Mucosa of rectum (tissue), 2 donors: ENCODE measurements around the gene ACSL4.
"Not testable (repeated sequence)": the region's sequence is repeated elsewhere in the genome, so short reads cannot be mapped to it uniquely, and the experiment has no call there.

Source experiments
- H3K27ac ChIP-seq, 2 donors: one replicate each; pipeline ENCODE4 v1.7.0; 2013; ENCODE audit warnings: inconsistent platforms in 2 of 2, low read depth in 2 of 2, low read length in 2 of 2
- H3K27me3 ChIP-seq, 2 donors: one replicate each; pipeline ENCODE4 v1.7.0; 2013; ENCODE audit warnings: low read length in 2 of 2; ENCODE audit not compliant: control insufficient read depth in 2 of 2, insufficient read depth in 2 of 2
- H3K36me3 ChIP-seq, 2 donors: one replicate each; pipeline ENCODE4 v1.7.0; 2013; ENCODE audit warnings: low read length in 2 of 2; ENCODE audit not compliant: control insufficient read depth in 2 of 2, insufficient read depth in 2 of 2
- H3K4me1 ChIP-seq, 2 donors: one replicate each; pipeline ENCODE4 v1.7.0; 2013; ENCODE audit warnings: low read length in 2 of 2, mild to moderate bottlenecking in 1 of 2; ENCODE audit not compliant: control insufficient read depth in 2 of 2, insufficient read depth in 2 of 2
- H3K4me3 ChIP-seq, 2 donors: one replicate each; pipeline ENCODE4 v1.7.0; 2013; ENCODE audit warnings: low read length in 2 of 2
- H3K9ac ChIP-seq, 2 donors: one replicate each; pipeline ENCODE4 v1.7.0; 2013; ENCODE audit warnings: low read length in 2 of 2, low read depth in 1 of 2, mild to moderate bottlenecking in 1 of 2
- H3K9me3 ChIP-seq, 2 donors: one replicate each; pipeline ENCODE4 v1.7.0; 2013; ENCODE audit warnings: low read length in 2 of 2; ENCODE audit not compliant: control insufficient read depth in 2 of 2
- donor health status: healthy.
- donor health status: Normal muscosa, but diverticular disease.

The ACSL4 gene

GRCh38 chrX:109681475-109682081, 51.5 kb downstream of the ACSL4 start:
- H3K9me3 ChIP-seq = no peaks in the 10 kb centered on the region
- H3K4me3 ChIP-seq = no peak overlapping the region
- H3K27ac ChIP-seq = no peak overlapping the region
- H3K36me3 ChIP-seq = no peaks in the 10 kb centered on the region
- no peaks in the 10 kb centered on the region for H3K4me1 ChIP-seq
- H3K27me3 ChIP-seq = no peaks in the 10 kb centered on the region
- no peak overlapping the region for H3K9ac ChIP-seq

GRCh38 chrX:109679820-109680219, 53.2 kb downstream of the ACSL4 start:
- H3K9ac ChIP-seq = no peak overlapping the region
- no peak overlapping the region for H3K27ac ChIP-seq
- no peaks in the 10 kb centered on the region for H3K9me3 ChIP-seq
- no peaks in the 10 kb centered on the region for H3K4me1 ChIP-seq
- H3K27me3 ChIP-seq = no peaks in the 10 kb centered on the region
- no peak overlapping the region for H3K4me3 ChIP-seq
- H3K36me3 ChIP-seq = no peaks in the 10 kb centered on the region

- Histone ChIP-seq H3K9me3 (no peaks in the 10 kb centered on the region), H3K4me1 (no peaks in the 10 kb centered on the region), H3K4me3 (no peak overlapping the region), H3K9ac (no peak overlapping the region), H3K27me3 (peaks cover 0 to 4% of the 10 kb centered on the region in 2 donors), H3K27ac (no peak overlapping the region), H3K36me3 (peaks cover 3% of the 10 kb centered on the region in 2 donors)
These were observed 60.8 kb downstream of the ACSL4 start for GRCh38 chrX:109672239-109672638.

GRCh38 chrX:109671170-109671569, 61.9 kb downstream of the ACSL4 start:
- not testable (repeated sequence) for H3K9ac ChIP-seq, H3K9me3 ChIP-seq, H3K27ac ChIP-seq, H3K4me3 ChIP-seq, H3K36me3 ChIP-seq, H3K27me3 ChIP-seq, H3K4me1 ChIP-seq

GRCh38 chrX:109667986-109668385, 65.1 kb downstream of the ACSL4 start:
- Histone ChIP-seq H3K4me3 (no peak overlapping the region), H3K9ac (no peak overlapping the region), H3K9me3 (no peaks in the 10 kb centered on the region), H3K27me3 (peaks cover 0 to 4% of the 10 kb centered on the region in 2 donors), H3K36me3 (peaks cover 3 to 6% of the 10 kb centered on the region in 2 donors), H3K4me1 (no peaks in the 10 kb centered on the region), H3K27ac (no peak overlapping the region)

- H3K27ac ChIP-seq = no peak overlapping the region
- H3K9me3 ChIP-seq = no peaks in the 10 kb centered on the region
- H3K36me3 ChIP-seq = peaks cover 0 to 6% of the 10 kb centered on the region in 2 donors
- H3K9ac ChIP-seq = no peak overlapping the region
- no peaks in the 10 kb centered on the region for H3K27me3 ChIP-seq
- H3K4me1 ChIP-seq = no peaks in the 10 kb centered on the region
- no peak overlapping the region for H3K4me3 ChIP-seq
These were observed 72.5 kb downstream of the ACSL4 start for GRCh38 chrX:109660435-109661143.

- no peak overlapping the region for H3K4me3 ChIP-seq
- no peak overlapping the region for H3K9ac ChIP-seq
- H3K4me1 ChIP-seq = no peaks in the 10 kb centered on the region
- H3K9me3 ChIP-seq = no peaks in the 10 kb centered on the region
- H3K27ac ChIP-seq = no peak overlapping the region
- no peaks in the 10 kb centered on the region for H3K27me3 ChIP-seq
- peaks cover 0 to 6% of the 10 kb centered on the region in 2 donors for H3K36me3 ChIP-seq
These were observed 74.7 kb downstream of the ACSL4 start for GRCh38 chrX:109658391-109658790.

- H3K27ac ChIP-seq, H3K9me3 ChIP-seq, H3K27me3 ChIP-seq, H3K4me1 ChIP-seq, H3K9ac ChIP-seq, H3K36me3 ChIP-seq, H3K4me3 ChIP-seq: not testable (repeated sequence)
These were observed 75.7 kb downstream of the ACSL4 start for GRCh38 chrX:109657364-109657763.

- no peaks in the 10 kb centered on the region for H3K4me1 ChIP-seq
- H3K36me3 ChIP-seq = peaks cover 0 to 6% of the 10 kb centered on the region in 2 donors
- no peak overlapping the region for H3K27ac ChIP-seq
- H3K9me3 ChIP-seq = no peaks in the 10 kb centered on the region
- no peaks in the 10 kb centered on the region for H3K27me3 ChIP-seq
- H3K4me3 ChIP-seq = no peak overlapping the region
- no peak overlapping the region for H3K9ac ChIP-seq
These were observed 76.3 kb downstream of the ACSL4 start for GRCh38 chrX:109656774-109657173.

- H3K27ac ChIP-seq = no peak overlapping the region
- H3K36me3 ChIP-seq = peaks cover 0 to 6% of the 10 kb centered on the region in 2 donors
- H3K4me3 ChIP-seq = no peak overlapping the region
- H3K9me3 ChIP-seq = no peaks in the 10 kb centered on the region
- no peaks in the 10 kb centered on the region for H3K27me3 ChIP-seq
- no peak overlapping the region for H3K9ac ChIP-seq
- H3K4me1 ChIP-seq = no peaks in the 10 kb centered on the region
These were observed 77.4 kb downstream of the ACSL4 start for GRCh38 chrX:109655502-109656201.
